GM12878 (cell line): Measurements from ENCODE around the gene CDC123.

Experiments used
- BHLHE40 ChIP-seq, 2 experiments: fragments of 450-650 bp in 1 of 2; IDR thresholded peaks; 2 replicates each; pipeline ENCODE4 v1.6.1; 2011 to 2017; ENCODE audit warnings: low read depth in 2 of 2, borderline replicate concordance in 1 of 2, improper control_type of control experiment in 1 of 2, low read length in 1 of 2, mild to moderate bottlenecking in 1 of 2
- CHD2 ChIP-seq: IDR thresholded peaks from 2 replicates; pipeline ENCODE4 v1.6.1; 2011; ENCODE audit warnings: low read depth, low read length, improper control_type of control experiment, borderline replicate concordance
- EZH2 ChIP-seq: IDR thresholded peaks from 2 replicates; pipeline ENCODE4 v1.6.1; 2012; ENCODE audit warnings: low read depth, mild to moderate bottlenecking, control low read depth, inconsistent platforms, low read length, borderline replicate concordance; ENCODE audit not compliant: control insufficient read depth
- IRF3 ChIP-seq: fragments of 450-650 bp; IDR thresholded peaks from 2 replicates; pipeline ENCODE4 v1.6.1; 2014; ENCODE audit warnings: mild to moderate bottlenecking
- JUND ChIP-seq: IDR thresholded peaks from 2 replicates; pipeline ENCODE4 v1.6.1; 2012; ENCODE audit warnings: low read depth, mild to moderate bottlenecking, low read length, improper control_type of control experiment, moderate library complexity
- LARP7 ChIP-seq: fragments of 450-650 bp; IDR thresholded peaks from 2 replicates; pipeline ENCODE4 v1.6.1; 2017; ENCODE audit warnings: mild to moderate bottlenecking
- POLR2A ChIP-seq: IDR thresholded peaks from 2 replicates; pipeline ENCODE4 v1.6.1; 2011; ENCODE audit warnings: low read depth, mild to moderate bottlenecking, low read length
- POLR2AphosphoS5 ChIP-seq: IDR thresholded peaks from 2 replicates; pipeline ENCODE4 v1.6.1; 2011; ENCODE audit warnings: mild to moderate bottlenecking, low read length, inconsistent platforms
- STAT3 ChIP-seq: IDR thresholded peaks from 2 replicates; pipeline ENCODE4 v1.6.1; 2011; ENCODE audit warnings: low read depth, low read length, improper control_type of control experiment
- TF ChIP-seq, protein P1 (sequence below), 3 experiments: IDR thresholded peaks in 2 of 3; conservative IDR thresholded peaks in 1 of 3; 2 replicates each; pipeline ENCODE4 v1.5.1; 2011; ENCODE audit warnings: low read depth in 3 of 3, low read length in 3 of 3, mild to moderate bottlenecking in 3 of 3, control low read depth in 2 of 3, moderate library complexity in 2 of 3, inconsistent platforms in 1 of 3, mixed read lengths in 1 of 3; ENCODE audit not compliant: control insufficient read depth in 2 of 3, insufficient read depth in 1 of 3; ENCODE audit errors: extremely low read depth in 1 of 3
- TF ChIP-seq, protein P2 (sequence below): fragments of 450-650 bp; IDR thresholded peaks from 2 replicates; pipeline ENCODE4 v1.6.1; 2016; ENCODE audit warnings: mild to moderate bottlenecking, moderate library complexity, borderline replicate concordance

GRCh38 chr10:12198156-12198555, 2.2 kb downstream of the CDC123 start:
- TF ChIP-seq EZH2 (no peak), IRF3 (no peak), CHD2 (no peak), POLR2AphosphoS5 (no peak), LARP7 (no peak), BHLHE40 (IDR thresholded peaks at IDR 0.05; ENCODE audit: borderline replicate concordance in 1 of 2, low read depth in 2 of 2, low read length in 1 of 2) (no peak), POLR2A (no peak), JUND (no peak), STAT3 (no peak)
- TF ChIP-seq, protein P1, sequence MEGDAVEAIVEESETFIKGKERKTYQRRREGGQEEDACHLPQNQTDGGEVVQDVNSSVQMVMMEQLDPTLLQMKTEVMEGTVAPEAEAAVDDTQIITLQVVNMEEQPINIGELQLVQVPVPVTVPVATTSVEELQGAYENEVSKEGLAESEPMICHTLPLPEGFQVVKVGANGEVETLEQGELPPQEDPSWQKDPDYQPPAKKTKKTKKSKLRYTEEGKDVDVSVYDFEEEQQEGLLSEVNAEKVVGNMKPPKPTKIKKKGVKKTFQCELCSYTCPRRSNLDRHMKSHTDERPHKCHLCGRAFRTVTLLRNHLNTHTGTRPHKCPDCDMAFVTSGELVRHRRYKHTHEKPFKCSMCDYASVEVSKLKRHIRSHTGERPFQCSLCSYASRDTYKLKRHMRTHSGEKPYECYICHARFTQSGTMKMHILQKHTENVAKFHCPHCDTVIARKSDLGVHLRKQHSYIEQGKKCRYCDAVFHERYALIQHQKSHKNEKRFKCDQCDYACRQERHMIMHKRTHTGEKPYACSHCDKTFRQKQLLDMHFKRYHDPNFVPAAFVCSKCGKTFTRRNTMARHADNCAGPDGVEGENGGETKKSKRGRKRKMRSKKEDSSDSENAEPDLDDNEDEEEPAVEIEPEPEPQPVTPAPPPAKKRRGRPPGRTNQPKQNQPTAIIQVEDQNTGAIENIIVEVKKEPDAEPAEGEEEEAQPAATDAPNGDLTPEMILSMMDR (IDR thresholded peaks at IDR 0.05 in 2 of 3, conservative IDR thresholded peaks at IDR 0.05 in 1 of 3; ENCODE audit: control insufficient read depth in 2 of 3, extremely low read depth in 1 of 3, insufficient read depth in 1 of 3, low read depth in 3 of 3, low read length in 3 of 3), result no peak
- TF ChIP-seq, protein P2, sequence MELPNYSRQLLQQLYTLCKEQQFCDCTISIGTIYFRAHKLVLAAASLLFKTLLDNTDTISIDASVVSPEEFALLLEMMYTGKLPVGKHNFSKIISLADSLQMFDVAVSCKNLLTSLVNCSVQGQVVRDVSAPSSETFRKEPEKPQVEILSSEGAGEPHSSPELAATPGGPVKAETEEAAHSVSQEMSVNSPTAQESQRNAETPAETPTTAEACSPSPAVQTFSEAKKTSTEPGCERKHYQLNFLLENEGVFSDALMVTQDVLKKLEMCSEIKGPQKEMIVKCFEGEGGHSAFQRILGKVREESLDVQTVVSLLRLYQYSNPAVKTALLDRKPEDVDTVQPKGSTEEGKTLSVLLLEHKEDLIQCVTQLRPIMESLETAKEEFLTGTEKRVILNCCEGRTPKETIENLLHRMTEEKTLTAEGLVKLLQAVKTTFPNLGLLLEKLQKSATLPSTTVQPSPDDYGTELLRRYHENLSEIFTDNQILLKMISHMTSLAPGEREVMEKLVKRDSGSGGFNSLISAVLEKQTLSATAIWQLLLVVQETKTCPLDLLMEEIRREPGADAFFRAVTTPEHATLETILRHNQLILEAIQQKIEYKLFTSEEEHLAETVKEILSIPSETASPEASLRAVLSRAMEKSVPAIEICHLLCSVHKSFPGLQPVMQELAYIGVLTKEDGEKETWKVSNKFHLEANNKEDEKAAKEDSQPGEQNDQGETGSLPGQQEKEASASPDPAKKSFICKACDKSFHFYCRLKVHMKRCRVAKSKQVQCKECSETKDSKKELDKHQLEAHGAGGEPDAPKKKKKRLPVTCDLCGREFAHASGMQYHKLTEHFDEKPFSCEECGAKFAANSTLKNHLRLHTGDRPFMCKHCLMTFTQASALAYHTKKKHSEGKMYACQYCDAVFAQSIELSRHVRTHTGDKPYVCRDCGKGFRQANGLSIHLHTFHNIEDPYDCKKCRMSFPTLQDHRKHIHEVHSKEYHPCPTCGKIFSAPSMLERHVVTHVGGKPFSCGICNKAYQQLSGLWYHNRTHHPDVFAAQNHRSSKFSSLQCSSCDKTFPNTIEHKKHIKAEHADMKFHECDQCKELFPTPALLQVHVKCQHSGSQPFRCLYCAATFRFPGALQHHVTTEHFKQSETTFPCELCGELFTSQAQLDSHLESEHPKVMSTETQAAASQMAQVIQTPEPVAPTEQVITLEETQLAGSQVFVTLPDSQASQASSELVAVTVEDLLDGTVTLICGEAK, result no peak
